SK-N-SH treated with all-trans-retinoic acid at 6 μM for 48 hours (cell line): Measurements from ENCODE around the gene STOX1.

Experiments used
- CSDC2 ChIP-seq: fragments of 250-450 bp; sonication (Bioruptor Pico); IDR thresholded peaks from 2 replicates; pipeline ENCODE4 v1.5.0; 2020; ENCODE audit warnings: mild to moderate bottlenecking, moderate library complexity
- RARB ChIP-seq: fragments of 250-450 bp; sonication (Bioruptor Pico); IDR thresholded peaks from 2 replicates; pipeline ENCODE4 v1.8.0; 2021; ENCODE audit warnings: mild to moderate bottlenecking, moderate library complexity

DNA sequence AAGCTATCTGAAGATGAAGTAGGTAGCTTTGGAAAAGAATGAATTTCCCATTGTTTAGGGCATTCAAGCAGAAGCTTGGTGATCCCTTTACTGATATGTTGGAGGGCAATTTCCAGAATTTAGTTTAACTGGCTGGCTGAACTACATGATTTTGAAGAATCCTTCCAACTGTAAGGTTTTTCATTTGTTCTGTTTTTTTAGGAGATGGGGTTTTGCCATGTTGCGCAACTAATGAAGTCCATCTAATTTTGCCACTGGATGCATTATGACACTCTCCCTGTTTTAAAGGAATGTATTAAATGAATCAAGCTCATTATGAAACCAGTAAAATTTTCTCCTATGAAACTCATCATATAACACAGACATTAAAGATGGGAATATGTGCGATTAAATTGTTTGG lies 67.7 kb downstream of the STOX1 start:
- no peak for TF ChIP-seq CSDC2 (CRISPR knock-in tag)
- no peak for TF ChIP-seq RARB
